ENCODE results near the gene RTL9.
"Not testable (repeated sequence)": the region's sequence is repeated elsewhere in the genome, so short reads cannot be mapped to it uniquely, and the experiment has no call there.

Gene RTL9

GRCh38 chrX:110406250-110406649, 47.6 kb downstream of the RTL9 start:
- DNase-seq (ENCODE audit: low read depth), result not testable (repeated sequence)

- DNase-seq (ENCODE audit: low read depth), result no peak
Observed at GRCh38 chrX:110406822-110407221, 48.2 kb downstream of the RTL9 start.

GRCh38 chrX:110407910-110408545, 49.4 kb downstream of the RTL9 start:
- DNase-seq (ENCODE audit: low read depth), result peak; percentile 31
